WTC11 (cell line): ENCODE measurements around the gene SSH2. TPM values are rescaled to one million over a fixed set of nuclear protein-coding genes. Genes with fewer than 3 reads are reported as not detected.

ENCODE experiments used
- AFF4 ChIP-seq: sonication (generic); formaldehyde crosslinking; IDR thresholded peaks from 2 replicates; pipeline ENCODE4 v1.8.1; 2023; ENCODE audit warnings: mild to moderate bottlenecking, missing genetic modification reagents, borderline replicate concordance
- ATF3 ChIP-seq: sonication (generic); formaldehyde crosslinking; conservative IDR thresholded peaks from 2 replicates; pipeline ENCODE4 v1.8.1; 2022; ENCODE audit warnings: mild to moderate bottlenecking, missing genetic modification reagents
- CREM ChIP-seq: sonication (generic); formaldehyde crosslinking; IDR thresholded peaks from 2 replicates; pipeline ENCODE4 v1.8.1; 2022; ENCODE audit warnings: mild to moderate bottlenecking, missing genetic modification reagents, moderate library complexity
- ERG ChIP-seq: fragments of 250-450 bp; sonication (Bioruptor Pico); IDR thresholded peaks from 2 replicates; pipeline ENCODE4 v1.8.0; 2021; ENCODE audit warnings: mild to moderate bottlenecking
- FOXK1 ChIP-seq: sonication (generic); formaldehyde crosslinking; IDR thresholded peaks from 2 replicates; pipeline ENCODE4 v1.8.0; 2022; ENCODE audit warnings: mild to moderate bottlenecking, moderate library complexity, missing genetic modification reagents
- FOXP4 ChIP-seq: sonication (generic); formaldehyde crosslinking; IDR thresholded peaks from 2 replicates; pipeline ENCODE4 v1.8.0; 2022; ENCODE audit warnings: mild to moderate bottlenecking, missing genetic modification reagents
- MYBL2 ChIP-seq: sonication (generic); formaldehyde crosslinking; IDR thresholded peaks from 2 replicates; pipeline ENCODE4 v1.8.1; 2023; ENCODE audit warnings: mild to moderate bottlenecking, moderate library complexity, missing genetic modification reagents
- NR2C2 ChIP-seq: sonication (generic); formaldehyde crosslinking; IDR thresholded peaks from 2 replicates; pipeline ENCODE4 v1.8.0; 2022; ENCODE audit warnings: mild to moderate bottlenecking, missing genetic modification reagents
- NR3C1 ChIP-seq: sonication (generic); formaldehyde crosslinking; conservative IDR thresholded peaks from 2 replicates; pipeline ENCODE4 v1.8.1; 2023; ENCODE audit warnings: low read depth, mild to moderate bottlenecking, missing genetic modification reagents
- SP1 ChIP-seq: sonication (generic); formaldehyde crosslinking; conservative IDR thresholded peaks from 2 replicates; pipeline ENCODE4 v1.8.1; 2022; ENCODE audit warnings: missing genetic modification reagents
- STAT6 ChIP-seq: sonication (generic); formaldehyde crosslinking; conservative IDR thresholded peaks from 2 replicates; pipeline ENCODE4 v1.8.1; 2023; ENCODE audit warnings: mild to moderate bottlenecking, low read depth, missing genetic modification reagents, moderate library complexity
- TCF7 ChIP-seq: sonication (generic); formaldehyde crosslinking; IDR thresholded peaks from 2 replicates; pipeline ENCODE4 v1.8.0; 2022; ENCODE audit warnings: mild to moderate bottlenecking, low read depth, missing genetic modification reagents, moderate library complexity
- ZBTB43 ChIP-seq: sonication (generic); formaldehyde crosslinking; IDR thresholded peaks from 2 replicates; pipeline ENCODE4 v1.8.1; 2023; ENCODE audit warnings: mild to moderate bottlenecking, missing genetic modification reagents
- ZNF219 ChIP-seq: sonication (generic); formaldehyde crosslinking; IDR thresholded peaks from 2 replicates; pipeline ENCODE4 v1.8.0; 2023; ENCODE audit warnings: missing genetic modification reagents, mild to moderate bottlenecking, borderline replicate concordance
- ZNF317 ChIP-seq: sonication (generic); formaldehyde crosslinking; IDR thresholded peaks from 2 replicates; pipeline ENCODE4 v1.8.1; 2023; ENCODE audit warnings: low read depth, mild to moderate bottlenecking, moderate library complexity, missing genetic modification reagents, borderline replicate concordance
- total RNA-seq: library from RNA; stranded (reverse); gene quantifications from 3 replicates; pipeline ENCODE4 v1.2.3, GENCODE V29; 2021
- TF ChIP-seq, protein P1 (sequence below): fragments of 200-600 bp; IDR thresholded peaks from 2 replicates; pipeline ENCODE4 v1.8.0; 2022; ENCODE audit warnings: antibody characterized with exemption
- TF ChIP-seq, protein P2 (sequence below): sonication (generic); formaldehyde crosslinking; IDR thresholded peaks from 2 replicates; pipeline ENCODE4 v1.8.1; 2023; ENCODE audit warnings: mild to moderate bottlenecking, moderate library complexity, missing genetic modification reagents

SSH2 gene
- total RNA-seq, 1 experiment from 2014 or later = 14.3 TPM

DNA sequence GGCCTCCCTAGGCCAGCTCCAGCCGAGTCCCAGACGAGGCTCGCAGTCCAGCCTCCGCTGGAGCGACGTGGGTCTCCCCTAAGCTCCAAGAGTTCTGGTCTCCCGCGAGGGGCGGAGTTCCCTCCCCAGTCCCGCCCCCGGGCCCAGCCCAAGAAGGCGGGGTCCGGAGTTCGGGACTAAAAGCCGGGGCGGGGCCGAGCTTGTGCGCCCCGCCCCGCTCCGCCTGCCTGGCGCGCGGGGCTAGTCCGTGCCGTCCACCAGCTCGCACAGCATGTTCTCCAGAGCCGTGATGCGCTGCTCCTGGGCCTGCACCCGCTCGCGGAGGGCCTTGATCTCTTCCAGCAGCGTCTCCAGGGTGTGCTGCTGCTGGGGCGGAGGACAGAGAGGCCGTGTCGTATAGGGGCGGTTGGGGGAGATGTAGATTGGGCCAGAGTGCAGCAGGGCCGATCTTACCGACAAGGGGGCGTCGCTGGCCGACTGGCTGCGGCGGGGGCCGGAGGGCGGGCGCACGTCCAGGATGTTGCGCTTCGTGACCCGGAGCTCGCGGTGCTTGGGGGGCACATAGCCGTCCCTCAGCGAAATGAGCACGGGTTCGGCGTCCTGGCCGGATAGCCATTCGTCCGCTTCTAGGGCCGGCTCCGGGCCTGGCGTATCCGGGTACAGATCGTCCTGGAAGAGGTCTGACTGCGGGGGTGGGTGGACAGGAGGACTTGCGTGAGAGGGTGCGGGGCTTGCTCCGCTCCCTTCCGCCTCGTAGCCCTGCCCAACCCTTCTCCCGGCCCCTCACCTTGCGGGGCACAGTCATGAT is 314.3 kb downstream of the SSH2 start (continued):
- TF ChIP-seq STAT6 (no peak), MYBL2 (CRISPR knock-in tag) (no peak), CREM (peak; percentile 57; the same call in 1 of the 2 replicates), ZNF219 (no peak), NR3C1 (CRISPR knock-in tag) (no peak), TCF7 (CRISPR knock-in tag) (0 out of 2 replicates have a peak, but pooled peaks have one; percentile 41), FOXK1 (no peak; the same call in 1 of the 2 replicates), ERG (CRISPR knock-in tag) (no peak), ATF3 (CRISPR knock-in tag) (no peak), NR2C2 (CRISPR knock-in tag) (no peak), ZBTB43 (CRISPR knock-in tag) (no peak), AFF4 (CRISPR knock-in tag) (no peak), FOXP4 (CRISPR knock-in tag) (no peak), SP1 (CRISPR knock-in tag) (peak; percentile 83), ZNF317 (CRISPR knock-in tag) (no peak)
- TF ChIP-seq, protein P1, sequence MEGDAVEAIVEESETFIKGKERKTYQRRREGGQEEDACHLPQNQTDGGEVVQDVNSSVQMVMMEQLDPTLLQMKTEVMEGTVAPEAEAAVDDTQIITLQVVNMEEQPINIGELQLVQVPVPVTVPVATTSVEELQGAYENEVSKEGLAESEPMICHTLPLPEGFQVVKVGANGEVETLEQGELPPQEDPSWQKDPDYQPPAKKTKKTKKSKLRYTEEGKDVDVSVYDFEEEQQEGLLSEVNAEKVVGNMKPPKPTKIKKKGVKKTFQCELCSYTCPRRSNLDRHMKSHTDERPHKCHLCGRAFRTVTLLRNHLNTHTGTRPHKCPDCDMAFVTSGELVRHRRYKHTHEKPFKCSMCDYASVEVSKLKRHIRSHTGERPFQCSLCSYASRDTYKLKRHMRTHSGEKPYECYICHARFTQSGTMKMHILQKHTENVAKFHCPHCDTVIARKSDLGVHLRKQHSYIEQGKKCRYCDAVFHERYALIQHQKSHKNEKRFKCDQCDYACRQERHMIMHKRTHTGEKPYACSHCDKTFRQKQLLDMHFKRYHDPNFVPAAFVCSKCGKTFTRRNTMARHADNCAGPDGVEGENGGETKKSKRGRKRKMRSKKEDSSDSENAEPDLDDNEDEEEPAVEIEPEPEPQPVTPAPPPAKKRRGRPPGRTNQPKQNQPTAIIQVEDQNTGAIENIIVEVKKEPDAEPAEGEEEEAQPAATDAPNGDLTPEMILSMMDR = no peak
- TF ChIP-seq, protein P2, sequence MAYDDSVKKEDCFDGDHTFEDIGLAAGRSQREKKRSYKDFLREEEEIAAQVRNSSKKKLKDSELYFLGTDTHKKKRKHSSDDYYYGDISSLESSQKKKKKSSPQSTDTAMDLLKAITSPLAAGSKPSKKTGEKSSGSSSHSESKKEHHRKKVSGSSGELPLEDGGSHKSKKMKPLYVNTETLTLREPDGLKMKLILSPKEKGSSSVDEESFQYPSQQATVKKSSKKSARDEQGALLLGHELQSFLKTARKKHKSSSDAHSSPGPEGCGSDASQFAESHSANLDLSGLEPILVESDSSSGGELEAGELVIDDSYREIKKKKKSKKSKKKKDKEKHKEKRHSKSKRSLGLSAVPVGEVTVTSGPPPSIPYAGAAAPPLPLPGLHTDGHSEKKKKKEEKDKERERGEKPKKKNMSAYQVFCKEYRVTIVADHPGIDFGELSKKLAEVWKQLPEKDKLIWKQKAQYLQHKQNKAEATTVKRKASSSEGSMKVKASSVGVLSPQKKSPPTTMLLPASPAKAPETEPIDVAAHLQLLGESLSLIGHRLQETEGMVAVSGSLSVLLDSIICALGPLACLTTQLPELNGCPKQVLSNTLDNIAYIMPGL = peak; percentile 42; the same call in 1 of the 2 replicates
